Right atrium auricular region (tissue), 2 donors: ENCODE data around the gene F3. TPM values are rescaled to one million over a fixed set of nuclear protein-coding genes. Genes with fewer than 3 reads are reported as not detected.
"Not testable (repeated sequence)": the region's sequence is repeated elsewhere in the genome, so short reads cannot be mapped to it uniquely, and the experiment has no call there.

Experiments used
- DNase-seq: peaks from one replicate; pipeline ENCODE4 v3.0.0-alpha.2; 2019; ENCODE audit warnings: low spot score
- H3K27ac ChIP-seq, 2 donors: fragments of 200-600 bp; sonication (generic); 1 replicate in 1 of 2; 2 replicates in 1 of 2; pipeline ENCODE4 v1.5.1; 2016 to 2019
- H3K27me3 ChIP-seq, 2 donors: fragments of 200-600 bp; sonication (generic); one replicate each; pipeline versions ENCODE4 v1.5.1 to v1.6.0; 2017 to 2019
- H3K36me3 ChIP-seq: fragments of 200-600 bp; sonication (generic); one replicate; pipeline ENCODE4 v1.5.1; 2016
- H3K4me1 ChIP-seq, 2 donors: fragments of 200-600 bp; sonication (generic); one replicate each; pipeline versions ENCODE4 v1.5.1 to v1.6.0; 2017 to 2019
- H3K4me3 ChIP-seq, 2 donors: fragments of 200-600 bp; sonication (generic); 1 replicate in 1 of 2; 2 replicates in 1 of 2; pipeline ENCODE4 v1.5.1; 2017 to 2019; ENCODE audit warnings: mild to moderate bottlenecking in 1 of 2, moderate library complexity in 1 of 2
- H3K9me3 ChIP-seq, 2 donors: fragments of 200-600 bp; sonication (generic); one replicate each; pipeline ENCODE4 v1.5.1; 2019
- total RNA-seq, 2 donors: library from RNA; depleted of rRNA; stranded (reverse); fragments of >200 nt; gene quantifications; one replicate each; pipeline ENCODE4 v1.1.0, GENCODE V29; 2016
- TF ChIP-seq, protein P1 (sequence below), 2 donors: fragments of 200-600 bp; sonication (generic); IDR thresholded peaks; one replicate each; pipeline ENCODE4 v1.5.1; 2019; ENCODE audit warnings: antibody characterized with exemption in 2 of 2

The F3 gene
- total RNA-seq, 2 donors from 2014 or later, result 25.6 to 29.5 TPM

DNA sequence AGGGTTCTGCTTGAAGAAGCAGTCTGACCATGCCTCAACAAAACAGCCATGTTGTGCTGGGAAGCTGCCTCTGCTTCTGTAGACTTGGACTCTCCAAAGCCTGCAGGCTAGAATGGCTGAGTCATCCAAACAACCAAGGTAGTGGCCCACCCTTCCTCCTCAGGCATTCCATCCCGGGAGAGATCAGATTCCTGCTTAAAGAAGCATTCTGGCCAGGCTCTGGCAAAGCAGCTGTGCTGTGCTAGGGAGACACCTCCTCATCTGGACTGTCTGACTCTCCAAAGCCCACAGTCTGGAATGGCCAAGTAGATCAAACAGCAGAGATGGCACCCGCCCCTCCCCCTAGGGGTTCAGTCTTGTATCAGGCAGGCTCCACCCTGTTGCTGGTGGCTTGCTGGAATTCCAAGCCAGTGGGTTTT is 38.3 kb upstream of the F3 start:
- H3K36me3 ChIP-seq, result no peaks in the 10 kb centered on the region

GRCh38 chr1:94578856-94579255 is 37.3 kb upstream of the F3 start:
- Histone ChIP-seq H3K36me3 (no peaks in the 10 kb centered on the region), H3K4me1 (peaks cover 0 to 5% of the 10 kb centered on the region in 2 donors), H3K9me3 (peaks cover 0 to 7% of the 10 kb centered on the region in 2 donors), H3K27ac (no peak overlapping the region), H3K27me3 (no peaks in the 10 kb centered on the region), H3K4me3 (no peak overlapping the region)
- TF ChIP-seq, protein P1, sequence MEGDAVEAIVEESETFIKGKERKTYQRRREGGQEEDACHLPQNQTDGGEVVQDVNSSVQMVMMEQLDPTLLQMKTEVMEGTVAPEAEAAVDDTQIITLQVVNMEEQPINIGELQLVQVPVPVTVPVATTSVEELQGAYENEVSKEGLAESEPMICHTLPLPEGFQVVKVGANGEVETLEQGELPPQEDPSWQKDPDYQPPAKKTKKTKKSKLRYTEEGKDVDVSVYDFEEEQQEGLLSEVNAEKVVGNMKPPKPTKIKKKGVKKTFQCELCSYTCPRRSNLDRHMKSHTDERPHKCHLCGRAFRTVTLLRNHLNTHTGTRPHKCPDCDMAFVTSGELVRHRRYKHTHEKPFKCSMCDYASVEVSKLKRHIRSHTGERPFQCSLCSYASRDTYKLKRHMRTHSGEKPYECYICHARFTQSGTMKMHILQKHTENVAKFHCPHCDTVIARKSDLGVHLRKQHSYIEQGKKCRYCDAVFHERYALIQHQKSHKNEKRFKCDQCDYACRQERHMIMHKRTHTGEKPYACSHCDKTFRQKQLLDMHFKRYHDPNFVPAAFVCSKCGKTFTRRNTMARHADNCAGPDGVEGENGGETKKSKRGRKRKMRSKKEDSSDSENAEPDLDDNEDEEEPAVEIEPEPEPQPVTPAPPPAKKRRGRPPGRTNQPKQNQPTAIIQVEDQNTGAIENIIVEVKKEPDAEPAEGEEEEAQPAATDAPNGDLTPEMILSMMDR (IDR thresholded peaks at IDR 0.05), result no peak
- DNase-seq, result no peak

More for the DNA sequence above, 38.3 kb upstream of the F3 start:
- Histone ChIP-seq H3K27me3 (no peaks in the 10 kb centered on the region), H3K27ac (no peak overlapping the region), H3K4me3 (no peak overlapping the region), H3K9me3 (peaks cover 0 to 7% of the 10 kb centered on the region in 2 donors), H3K4me1 (peaks cover 0 to 5% of the 10 kb centered on the region in 2 donors)
- TF ChIP-seq, protein P1 (IDR thresholded peaks at IDR 0.05), result no peak
- DNase-seq, result no peak

DNA sequence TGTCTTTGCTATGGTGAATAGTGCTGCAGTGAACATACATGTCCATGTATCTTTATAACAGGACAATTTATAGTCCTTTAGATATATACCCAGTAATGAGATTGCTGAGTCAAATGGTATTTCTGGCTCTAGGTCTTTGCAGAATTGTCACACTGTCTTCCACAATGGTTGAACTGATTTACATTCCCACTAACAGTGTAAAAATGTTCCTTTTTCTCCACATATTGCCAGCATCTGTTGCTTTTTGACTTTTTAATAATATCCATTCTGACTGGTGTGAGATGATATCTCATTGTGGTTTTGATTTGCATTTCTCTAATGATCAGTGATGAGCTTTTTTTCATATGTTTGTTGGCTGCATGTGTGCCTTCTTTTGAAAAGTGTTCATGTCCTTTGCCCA is 32.4 kb upstream of the F3 start:
- not testable (repeated sequence) for H3K9me3 ChIP-seq, H3K27me3 ChIP-seq, H3K36me3 ChIP-seq

DNA sequence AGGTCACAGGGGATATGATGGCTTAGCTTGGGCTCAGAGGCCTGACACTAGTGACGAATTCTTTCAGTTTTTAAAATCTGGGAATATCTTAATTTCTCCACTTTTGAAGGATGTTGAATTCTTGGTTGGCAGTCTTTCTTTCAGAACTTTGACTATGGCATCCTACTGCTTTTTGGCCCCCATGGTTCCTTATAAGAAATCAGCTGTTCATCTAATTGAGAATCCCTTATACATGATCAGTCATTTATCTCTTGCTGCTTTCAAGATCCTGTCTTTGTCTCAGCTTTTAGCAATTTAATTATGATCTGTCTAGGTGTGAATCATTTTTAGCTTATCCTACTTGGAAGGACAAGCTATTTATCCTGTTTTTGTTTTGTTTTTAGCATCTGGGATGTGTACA is 31.2 kb upstream of the F3 start:
- Histone ChIP-seq H3K4me1 (no peaks in the 10 kb centered on the region), H3K27me3 (no peaks in the 10 kb centered on the region), H3K4me3 (no peak overlapping the region), H3K36me3 (no peaks in the 10 kb centered on the region), H3K27ac (no peak overlapping the region), H3K9me3 (peaks cover 0 to 7% of the 10 kb centered on the region in 2 donors)
- TF ChIP-seq, protein P1 (IDR thresholded peaks at IDR 0.05), result no peak
- DNase-seq, result no peak

More for the DNA sequence above, 32.4 kb upstream of the F3 start:
- not testable (repeated sequence) for H3K27ac ChIP-seq, H3K4me3 ChIP-seq, DNase-seq, H3K4me1 ChIP-seq

GRCh38 chr1:94570965-94571364 is 29.4 kb upstream of the F3 start:
- not testable (repeated sequence) for H3K9me3 ChIP-seq, DNase-seq, H3K4me3 ChIP-seq

DNA sequence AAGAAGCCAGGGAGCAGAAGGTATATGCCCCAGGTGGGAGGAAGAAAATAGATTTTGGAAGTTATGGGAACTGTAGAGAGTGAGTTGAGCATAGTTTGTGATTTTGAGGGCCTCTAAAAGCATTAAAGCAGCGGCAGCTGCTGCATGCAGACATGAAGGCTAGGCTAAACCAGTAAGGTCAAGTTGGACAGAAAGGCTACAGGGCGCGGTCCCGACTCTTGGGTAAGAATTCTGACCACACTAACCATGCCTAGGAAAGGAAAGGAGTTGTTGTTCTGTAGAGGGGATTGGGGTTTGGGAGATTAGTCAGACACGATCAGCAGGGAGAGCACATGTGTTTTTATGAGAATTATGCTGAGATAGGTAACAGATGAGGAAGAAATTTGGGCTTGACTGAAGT is 27.2 kb upstream of the F3 start:
- DNase-seq, H3K9me3 ChIP-seq, H3K36me3 ChIP-seq, H3K4me3 ChIP-seq, H3K27me3 ChIP-seq, H3K27ac ChIP-seq, H3K4me1 ChIP-seq: not testable (repeated sequence)

More at GRCh38 chr1:94570965-94571364, 29.4 kb upstream of the F3 start:
- H3K36me3 ChIP-seq, H3K27me3 ChIP-seq, H3K4me1 ChIP-seq, H3K27ac ChIP-seq: not testable (repeated sequence)

GRCh38 chr1:94567975-94568607 is 26.5 kb upstream of the F3 start:
- H3K9me3 ChIP-seq, H3K27ac ChIP-seq, DNase-seq, H3K27me3 ChIP-seq, H3K4me3 ChIP-seq, H3K4me1 ChIP-seq, H3K36me3 ChIP-seq: not testable (repeated sequence)

- H3K9me3 ChIP-seq, H3K36me3 ChIP-seq, H3K4me1 ChIP-seq, H3K27me3 ChIP-seq, H3K4me3 ChIP-seq, DNase-seq, H3K27ac ChIP-seq: not testable (repeated sequence)
Measured at GRCh38 chr1:94566436-94566835, 24.9 kb upstream of the F3 start.
